Smooth muscle cell (in vitro differentiated cells): ENCODE results near the gene AHSG. TPM values are rescaled to one million over a fixed set of nuclear protein-coding genes. Genes with fewer than 3 reads are reported as not detected.

ENCODE experiments used
- DNase-seq: peaks from one replicate; lab custom pipeline; 2025; ENCODE audit not compliant: unreplicated experiment; lab: John Stamatoyannopoulos, UW
- H2AFZ ChIP-seq: fragments of 200-600 bp; sonication (generic); 2 replicates; pipeline ENCODE4 v1.6.0; 2016; ENCODE audit warnings: antibody characterized with exemption, low read depth, mild to moderate bottlenecking
- H3F3A ChIP-seq: fragments of 200-600 bp; sonication (generic); 2 replicates; pipeline ENCODE4 v1.6.0; 2017; ENCODE audit warnings: antibody characterized with exemption, low read depth
- H3K27ac ChIP-seq: fragments of 200-600 bp; sonication (generic); 2 replicates; pipeline ENCODE4 v1.5.1; 2016; ENCODE audit warnings: low read depth, mild to moderate bottlenecking
- H3K27me3 ChIP-seq: fragments of 200-600 bp; sonication (generic); 2 replicates; pipeline ENCODE4 v1.6.1; 2016; ENCODE audit warnings: low read depth, mild to moderate bottlenecking
- H3K36me3 ChIP-seq: fragments of 200-600 bp; sonication (generic); 2 replicates; pipeline ENCODE4 v1.5.1; 2016; ENCODE audit warnings: low read depth
- H3K4me1 ChIP-seq: fragments of 200-600 bp; sonication (generic); 2 replicates; pipeline ENCODE4 v1.5.1; 2016; ENCODE audit warnings: low read depth
- H3K4me2 ChIP-seq: fragments of 200-600 bp; sonication (generic); 2 replicates; pipeline ENCODE4 v1.6.0; 2016; ENCODE audit warnings: mild to moderate bottlenecking
- H3K4me3 ChIP-seq: fragments of 200-600 bp; sonication (generic); 2 replicates; pipeline ENCODE4 v1.5.1; 2016; ENCODE audit warnings: mild to moderate bottlenecking
- H3K79me2 ChIP-seq: fragments of 200-600 bp; sonication (generic); 2 replicates; pipeline ENCODE4 v1.6.0; 2016; ENCODE audit warnings: low read depth, mild to moderate bottlenecking
- H3K9ac ChIP-seq: fragments of 200-600 bp; sonication (generic); 2 replicates; pipeline ENCODE4 v1.6.0; 2016; ENCODE audit warnings: low read depth
- H3K9me3 ChIP-seq: fragments of 200-600 bp; sonication (generic); replicated peaks from 2 replicates; pipeline ENCODE4 v1.5.1; 2016; ENCODE audit warnings: low read depth
- H4K20me1 ChIP-seq: fragments of 200-600 bp; sonication (generic); 2 replicates; pipeline ENCODE4 v1.6.0; 2016; ENCODE audit warnings: low read depth
- WGBS: methylation state at CpG from one replicate; pipeline ENCODE4 v1.1.7; 2016; ENCODE audit warnings: low lambda C conversion rate; 5-methylcytosine and 5-hydroxymethylcytosine counted together
- polyA plus RNA-seq: library from polyadenylated mRNA; unstranded; fragments of >200 nt; fragmentation: Nextera tagmentation; extraction: Ambion mirVana; gene quantifications from 2 replicates; pipeline ENCODE4 v1.2.1, GENCODE V29; 2016
- total RNA-seq: library from RNA; depleted of rRNA; stranded (reverse); fragments of >200 nt; gene quantifications from 2 replicates; pipeline ENCODE4 v1.2.3, GENCODE V29; 2014
- TF ChIP-seq, protein P1 (sequence below): fragments of 200-600 bp; sonication (generic); IDR thresholded peaks from 2 replicates; pipeline ENCODE4 v1.5.1; 2017; ENCODE audit warnings: borderline replicate concordance, mild to moderate bottlenecking, antibody characterized with exemption; ENCODE audit not compliant: insufficient read depth, poor library complexity, severe bottlenecking

The AHSG gene
- total and polyA plus RNA-seq, 2 experiments from 2014 or later, result 0.16 to 0.18 TPM

DNA sequence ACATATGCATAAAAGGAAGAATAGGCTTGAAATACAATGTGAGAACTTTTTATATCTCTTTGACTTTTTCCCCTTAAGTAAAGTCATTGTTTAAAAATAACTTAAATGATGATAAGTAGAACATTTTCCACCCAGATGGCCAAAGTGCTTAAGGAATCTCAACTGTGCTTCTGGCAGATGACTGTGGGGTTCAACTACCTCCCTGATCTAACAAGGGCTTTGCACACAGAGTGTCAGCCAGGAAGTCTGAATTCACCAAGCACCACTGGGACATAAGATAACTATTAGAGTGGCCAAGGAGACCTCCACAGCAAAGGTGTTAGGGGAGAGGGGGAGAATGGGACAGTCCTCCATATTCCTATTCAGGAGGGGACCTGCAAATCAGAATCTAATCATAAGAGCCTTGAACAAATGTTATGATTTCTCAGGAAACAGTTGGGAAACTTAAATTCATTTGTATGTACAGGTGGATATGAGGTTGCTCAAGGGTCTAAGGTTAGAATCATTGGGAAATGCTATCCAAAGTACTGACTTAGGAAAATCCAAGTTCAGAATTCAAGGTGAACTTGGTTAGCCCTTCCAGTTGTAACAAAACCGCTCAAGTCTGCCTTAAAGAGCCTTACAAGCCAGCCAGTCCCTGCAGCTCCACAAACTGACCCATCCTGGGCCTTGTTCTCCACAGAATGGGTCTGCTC is 27.1 kb downstream of the AHSG start, which contains the start of gene FETUB:
TSS of gene FETUB (plus strand) at position 622 of the 695 bp plus-strand sequence. CDS start at position 684, 62 bp downstream.
- peak within 1 kb of the TSS; percentile 9 for H3K27ac ChIP-seq
- no peak for DNase-seq
- H3K79me2 ChIP-seq, result no peaks in the 10 kb centered on the region
- TF ChIP-seq, protein P1, sequence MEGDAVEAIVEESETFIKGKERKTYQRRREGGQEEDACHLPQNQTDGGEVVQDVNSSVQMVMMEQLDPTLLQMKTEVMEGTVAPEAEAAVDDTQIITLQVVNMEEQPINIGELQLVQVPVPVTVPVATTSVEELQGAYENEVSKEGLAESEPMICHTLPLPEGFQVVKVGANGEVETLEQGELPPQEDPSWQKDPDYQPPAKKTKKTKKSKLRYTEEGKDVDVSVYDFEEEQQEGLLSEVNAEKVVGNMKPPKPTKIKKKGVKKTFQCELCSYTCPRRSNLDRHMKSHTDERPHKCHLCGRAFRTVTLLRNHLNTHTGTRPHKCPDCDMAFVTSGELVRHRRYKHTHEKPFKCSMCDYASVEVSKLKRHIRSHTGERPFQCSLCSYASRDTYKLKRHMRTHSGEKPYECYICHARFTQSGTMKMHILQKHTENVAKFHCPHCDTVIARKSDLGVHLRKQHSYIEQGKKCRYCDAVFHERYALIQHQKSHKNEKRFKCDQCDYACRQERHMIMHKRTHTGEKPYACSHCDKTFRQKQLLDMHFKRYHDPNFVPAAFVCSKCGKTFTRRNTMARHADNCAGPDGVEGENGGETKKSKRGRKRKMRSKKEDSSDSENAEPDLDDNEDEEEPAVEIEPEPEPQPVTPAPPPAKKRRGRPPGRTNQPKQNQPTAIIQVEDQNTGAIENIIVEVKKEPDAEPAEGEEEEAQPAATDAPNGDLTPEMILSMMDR, result no peak
- H2AFZ ChIP-seq, result no peak within 1 kb of the TSS
- 94% methylated on average over 1 of the region's 1 CpG for WGBS
- peaks cover 7% of the 10 kb centered on the region for H3K27me3 ChIP-seq
- no peak within 1 kb of the TSS for H3K9ac ChIP-seq
- H4K20me1 ChIP-seq, result no peaks in the 10 kb centered on the region
- H3F3A ChIP-seq, result no peaks in the 10 kb centered on the region
- H3K9me3 ChIP-seq, result no peaks in the 10 kb centered on the region
- no peaks in the 10 kb centered on the region for H3K36me3 ChIP-seq
- H3K4me2 ChIP-seq, result peak within 1 kb of the TSS; percentile 5
- H3K4me3 ChIP-seq, result no peak within 1 kb of the TSS
- peaks cover 4% of the 10 kb centered on the region for H3K4me1 ChIP-seq

DNA sequence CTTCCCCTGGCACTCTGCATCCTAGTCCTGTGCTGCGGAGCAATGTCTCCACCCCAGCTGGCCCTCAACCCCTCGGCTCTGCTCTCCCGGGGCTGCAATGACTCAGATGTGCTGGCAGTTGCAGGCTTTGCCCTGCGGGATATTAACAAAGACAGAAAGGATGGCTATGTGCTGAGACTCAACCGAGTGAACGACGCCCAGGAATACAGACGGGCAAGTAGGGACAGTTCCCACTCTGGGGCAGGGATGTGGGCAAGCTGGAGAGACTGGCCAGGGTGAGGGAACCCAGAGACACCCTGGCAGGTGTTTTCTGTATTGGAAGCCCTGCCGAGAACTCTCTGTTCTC is 27.6 kb downstream of the AHSG start:
- no peak overlapping the region for H2AFZ ChIP-seq

DNA sequence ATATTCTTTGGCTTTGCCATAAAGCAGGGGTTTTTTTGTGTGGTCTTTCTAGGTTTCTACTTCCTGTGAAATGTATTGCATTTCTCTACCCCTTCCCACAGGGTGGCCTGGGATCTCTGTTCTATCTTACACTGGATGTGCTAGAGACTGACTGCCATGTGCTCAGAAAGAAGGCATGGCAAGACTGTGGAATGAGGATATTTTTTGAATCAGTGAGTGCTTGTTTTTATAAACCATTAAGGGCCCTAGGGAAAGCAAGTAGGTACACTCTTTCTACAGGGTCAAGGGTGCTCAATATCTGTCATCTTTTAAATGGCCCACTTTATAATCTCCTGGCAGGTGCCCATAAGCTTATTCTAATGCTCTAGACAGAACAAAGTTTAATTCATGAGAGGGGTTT is 28.1 kb downstream of the AHSG start:
- no peaks in the 10 kb centered on the region for H3F3A ChIP-seq
- DNase-seq, result no peak
- H4K20me1 ChIP-seq, result no peaks in the 10 kb centered on the region
- peaks cover 3% of the 10 kb centered on the region for H3K27me3 ChIP-seq
- H3K4me3 ChIP-seq, result no peak overlapping the region
- no peaks in the 10 kb centered on the region for H3K9me3 ChIP-seq
- no peaks in the 10 kb centered on the region for H3K79me2 ChIP-seq
- H3K9ac ChIP-seq, result no peak overlapping the region
- H3K4me2 ChIP-seq, result peak overlapping the region; percentile 5
- peaks cover 4% of the 10 kb centered on the region for H3K4me1 ChIP-seq
- H3K27ac ChIP-seq, result peak overlapping the region; percentile 9
- TF ChIP-seq, protein P1, result no peak
- H3K36me3 ChIP-seq, result no peaks in the 10 kb centered on the region
- no peak overlapping the region for H2AFZ ChIP-seq

More for the DNA sequence above, 27.6 kb downstream of the AHSG start:
- no peaks in the 10 kb centered on the region for H3K36me3 ChIP-seq
- peak overlapping the region; percentile 5 for H3K4me2 ChIP-seq
- TF ChIP-seq, protein P1, result no peak
- 32% methylated on average over 9 of the region's 9 CpGs for WGBS
- H3K9me3 ChIP-seq, result no peaks in the 10 kb centered on the region
- H3K4me1 ChIP-seq, result peaks cover 4% of the 10 kb centered on the region
- H3K27ac ChIP-seq, result peak overlapping the region; percentile 9
- no peaks in the 10 kb centered on the region for H3F3A ChIP-seq
- no peaks in the 10 kb centered on the region for H3K79me2 ChIP-seq
- no peak overlapping the region for H3K9ac ChIP-seq
- H4K20me1 ChIP-seq, result no peaks in the 10 kb centered on the region
- H3K4me3 ChIP-seq, result no peak overlapping the region
- peaks cover 3% of the 10 kb centered on the region for H3K27me3 ChIP-seq
- peak; percentile 4 for DNase-seq

DNA sequence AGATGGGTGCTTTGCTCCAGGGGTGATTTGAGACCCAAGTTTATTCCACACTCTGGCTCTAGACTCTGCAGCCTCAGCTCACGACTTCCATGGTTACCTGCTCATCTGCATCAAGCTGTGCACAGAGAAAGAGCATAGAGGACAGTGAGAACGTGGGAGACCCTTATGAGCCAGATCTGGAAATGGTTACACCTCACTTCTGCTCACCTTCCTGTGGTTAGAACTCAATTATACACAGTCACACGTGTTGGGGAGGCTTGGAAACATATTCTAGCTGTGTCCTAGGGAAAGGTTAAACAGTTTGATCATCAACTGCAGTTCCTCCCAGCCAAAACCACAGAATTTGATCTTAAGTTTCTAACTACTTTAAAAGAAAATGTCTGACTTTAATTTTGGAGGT is 29.2 kb downstream of the AHSG start:
- Histone ChIP-seq H3K4me1 (peaks cover 4% of the 10 kb centered on the region), H3K79me2 (no peaks in the 10 kb centered on the region), H3K4me3 (no peak overlapping the region), H3K27me3 (peaks cover 3% of the 10 kb centered on the region), H3F3A (no peaks in the 10 kb centered on the region), H2AFZ (no peak overlapping the region), H4K20me1 (no peaks in the 10 kb centered on the region), H3K36me3 (no peaks in the 10 kb centered on the region), H3K9ac (no peak overlapping the region), H3K27ac (no peak overlapping the region), H3K9me3 (no peaks in the 10 kb centered on the region), H3K4me2 (no peak overlapping the region)
- TF ChIP-seq, protein P1, result no peak
- DNase-seq, result no peak
- 73% methylated on average over 3 of the region's 3 CpGs for WGBS
